SK-N-DZ (cell line): ENCODE data around the gene SCD5.

Source experiments
- DNase-seq: peaks from one replicate; pipeline ENCODE4 v3.0.0-alpha.2; 2015; ENCODE audit warnings: low spot score

The SCD5 gene

GRCh38 chr4:82797405-82798111, 1.0 kb downstream of the SCD5 start:
- peak; percentile 26 for DNase-seq

GRCh38 chr4:82797040-82797404, 1.6 kb downstream of the SCD5 start:
- DNase-seq: peak; percentile 24

GRCh38 chr4:82792912-82793649, 5.5 kb downstream of the SCD5 start:
- no peak for DNase-seq

GRCh38 chr4:82791179-82791578, 7.4 kb downstream of the SCD5 start:
- DNase-seq: no peak

- no peak for DNase-seq
These were observed 8.4 kb downstream of the SCD5 start for GRCh38 chr4:82790060-82790660.

- no peak for DNase-seq
These were observed 9.4 kb downstream of the SCD5 start for GRCh38 chr4:82789025-82789776.

- DNase-seq: no peak
These were observed 11.3 kb downstream of the SCD5 start for GRCh38 chr4:82787342-82787741.

- DNase-seq: no peak
These were observed 11.8 kb downstream of the SCD5 start for GRCh38 chr4:82786828-82787227.

GRCh38 chr4:82785611-82786400, 12.8 kb downstream of the SCD5 start:
- no peak for DNase-seq

- DNase-seq: no peak
These were observed 13.7 kb downstream of the SCD5 start for GRCh38 chr4:82784681-82785610.

GRCh38 chr4:82782626-82783345, 15.8 kb downstream of the SCD5 start:
- no peak for DNase-seq

GRCh38 chr4:82780752-82781231, 17.8 kb downstream of the SCD5 start:
- peak; percentile 61 for DNase-seq

- no peak for DNase-seq
These were observed 18.3 kb downstream of the SCD5 start for GRCh38 chr4:82780170-82780751.

- DNase-seq: no peak
These were observed 19.6 kb downstream of the SCD5 start for GRCh38 chr4:82779032-82779431.

- DNase-seq: no peak
These were observed 20.6 kb downstream of the SCD5 start for GRCh38 chr4:82777857-82778525.

GRCh38 chr4:82776925-82777542, 21.6 kb downstream of the SCD5 start:
- DNase-seq: no peak

GRCh38 chr4:82775243-82775642, 23.4 kb downstream of the SCD5 start:
- no peak for DNase-seq

- no peak for DNase-seq
These were observed 23.9 kb downstream of the SCD5 start for GRCh38 chr4:82774711-82775171.
